Osteocyte (in vitro differentiated cells): ENCODE results near the gene AKIRIN2. TPM values are rescaled to one million over a fixed set of nuclear protein-coding genes. Genes with fewer than 3 reads are reported as not detected.
"Not testable (repeated sequence)": the region's sequence is repeated elsewhere in the genome, so short reads cannot be mapped to it uniquely, and the experiment has no call there.

Source experiments
- DNase-seq: peaks from one replicate; pipeline ENCODE4 v3.0.0; 2021; ENCODE audit warnings: mixed read lengths; ENCODE audit not compliant: unreplicated experiment; ENCODE audit errors: extremely low spot score
- H3K27ac Mint-ChIP-seq: one replicate; pipeline ENCODE4 v1.8.0; 2021; ENCODE audit warnings: mild to moderate bottlenecking, mixed read lengths; ENCODE audit not compliant: unreplicated experiment
- H3K27me3 Mint-ChIP-seq: one replicate; pipeline ENCODE4 v1.8.0; 2021; ENCODE audit warnings: mixed read lengths; ENCODE audit not compliant: unreplicated experiment
- H3K36me3 Mint-ChIP-seq: one replicate; pipeline ENCODE4 v1.8.0; 2021; ENCODE audit warnings: mixed read lengths; ENCODE audit not compliant: unreplicated experiment
- H3K4me1 Mint-ChIP-seq: one replicate; pipeline ENCODE4 v1.8.0; 2021; ENCODE audit warnings: mixed read lengths; ENCODE audit not compliant: unreplicated experiment
- H3K4me3 Mint-ChIP-seq: one replicate; pipeline ENCODE4 v1.8.0; 2021; ENCODE audit warnings: mild to moderate bottlenecking, moderate library complexity, mixed read lengths; ENCODE audit not compliant: unreplicated experiment
- H3K9me3 Mint-ChIP-seq: one replicate; pipeline ENCODE4 v1.8.0; 2021; ENCODE audit warnings: mixed read lengths; ENCODE audit not compliant: unreplicated experiment
- total RNA-seq: library from RNA; stranded (reverse); gene quantifications from 2 replicates; pipeline ENCODE4 v1.2.1, GENCODE V29; 2021
- TF ChIP-seq, protein P1 (sequence below): fragments of 200-600 bp; sonication (generic); IDR thresholded peaks from 2 replicates; pipeline ENCODE4 v1.5.0; 2021; ENCODE audit warnings: antibody characterized with exemption, mild to moderate bottlenecking, moderate library complexity

The AKIRIN2 gene
- total RNA-seq, 1 donor from 2014 or later: 68.1 TPM

DNA sequence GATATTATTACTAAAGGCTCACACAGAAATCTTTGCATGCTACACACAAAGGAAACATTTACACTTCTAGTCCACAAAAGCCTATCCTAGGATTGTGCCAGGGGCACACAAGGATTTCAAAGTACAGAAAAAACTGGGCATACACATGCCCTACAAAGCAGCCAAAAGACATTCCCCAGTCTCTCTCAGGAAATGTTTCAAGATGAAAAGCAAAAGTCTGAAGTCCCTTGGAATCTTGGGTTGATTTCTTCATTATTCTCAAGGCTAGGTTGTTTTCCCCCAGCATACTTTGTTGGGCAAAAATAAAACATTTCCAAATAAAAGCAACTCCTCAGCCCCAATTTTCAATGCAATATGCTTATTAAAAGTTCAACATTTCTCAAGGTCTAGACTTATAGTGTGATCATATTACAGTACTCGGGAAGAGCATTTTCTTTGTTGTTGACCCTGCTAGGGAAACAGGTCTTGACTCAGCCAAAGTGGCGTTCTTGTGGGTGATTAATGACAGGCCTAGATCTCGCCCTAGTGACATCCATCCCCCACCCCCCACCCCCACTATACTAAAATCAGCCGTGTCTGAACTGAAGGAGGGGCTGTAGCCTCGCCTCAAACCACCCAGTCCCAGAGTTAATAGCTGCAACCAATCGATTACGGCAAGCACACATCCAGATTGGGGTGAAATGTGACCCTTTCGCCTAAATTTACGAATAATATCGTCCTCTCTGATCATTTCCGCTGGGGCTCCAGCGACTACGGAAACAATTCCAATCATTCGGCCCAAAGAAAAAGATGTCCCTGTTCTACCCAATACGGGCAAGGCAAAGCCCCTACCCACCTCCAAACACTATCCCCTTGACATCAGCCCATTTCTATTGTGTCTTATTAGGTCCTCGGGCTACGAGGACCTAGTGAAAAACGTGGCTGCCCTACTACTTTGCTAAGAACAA is 1.4 kb downstream of the AKIRIN2 start:
- H3K36me3 Mint-ChIP-seq: peaks cover 1% of the 10 kb centered on the region
- DNase-seq: no peak
- no peaks in the 10 kb centered on the region for H3K9me3 Mint-ChIP-seq
- H3K27ac Mint-ChIP-seq: peak overlapping the region; percentile 98
- H3K4me1 Mint-ChIP-seq: peaks cover 39% of the 10 kb centered on the region
- TF ChIP-seq, protein P1, sequence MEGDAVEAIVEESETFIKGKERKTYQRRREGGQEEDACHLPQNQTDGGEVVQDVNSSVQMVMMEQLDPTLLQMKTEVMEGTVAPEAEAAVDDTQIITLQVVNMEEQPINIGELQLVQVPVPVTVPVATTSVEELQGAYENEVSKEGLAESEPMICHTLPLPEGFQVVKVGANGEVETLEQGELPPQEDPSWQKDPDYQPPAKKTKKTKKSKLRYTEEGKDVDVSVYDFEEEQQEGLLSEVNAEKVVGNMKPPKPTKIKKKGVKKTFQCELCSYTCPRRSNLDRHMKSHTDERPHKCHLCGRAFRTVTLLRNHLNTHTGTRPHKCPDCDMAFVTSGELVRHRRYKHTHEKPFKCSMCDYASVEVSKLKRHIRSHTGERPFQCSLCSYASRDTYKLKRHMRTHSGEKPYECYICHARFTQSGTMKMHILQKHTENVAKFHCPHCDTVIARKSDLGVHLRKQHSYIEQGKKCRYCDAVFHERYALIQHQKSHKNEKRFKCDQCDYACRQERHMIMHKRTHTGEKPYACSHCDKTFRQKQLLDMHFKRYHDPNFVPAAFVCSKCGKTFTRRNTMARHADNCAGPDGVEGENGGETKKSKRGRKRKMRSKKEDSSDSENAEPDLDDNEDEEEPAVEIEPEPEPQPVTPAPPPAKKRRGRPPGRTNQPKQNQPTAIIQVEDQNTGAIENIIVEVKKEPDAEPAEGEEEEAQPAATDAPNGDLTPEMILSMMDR: no peak
- H3K4me3 Mint-ChIP-seq: peak overlapping the region; percentile 99
- H3K27me3 Mint-ChIP-seq: no peaks in the 10 kb centered on the region

DNA sequence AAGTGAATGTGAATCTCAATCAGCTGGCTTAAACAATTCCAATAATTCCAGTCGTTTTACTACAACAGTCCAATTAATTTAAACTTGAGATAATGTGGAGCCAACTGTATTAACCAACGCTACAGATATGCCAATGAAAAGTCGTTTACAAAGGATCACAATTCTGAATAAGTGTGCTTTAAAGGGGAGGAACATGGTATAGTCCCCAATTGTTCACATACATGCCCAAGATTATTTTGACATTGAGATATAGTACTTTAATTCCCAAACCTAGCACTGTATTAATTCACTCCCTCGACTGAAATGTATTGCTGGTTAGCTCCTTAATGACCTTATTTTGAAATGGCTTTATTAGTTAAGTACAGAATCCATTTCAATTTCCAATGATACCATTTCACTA is 2.5 kb downstream of the AKIRIN2 start:
- H3K36me3 Mint-ChIP-seq: peaks cover 1% of the 10 kb centered on the region
- H3K4me3 Mint-ChIP-seq: peak overlapping the region; percentile 99
- no peaks in the 10 kb centered on the region for H3K27me3 Mint-ChIP-seq
- H3K4me1 Mint-ChIP-seq: peaks cover 50% of the 10 kb centered on the region
- DNase-seq: no peak
- TF ChIP-seq, protein P1: no peak
- H3K9me3 Mint-ChIP-seq: no peaks in the 10 kb centered on the region
- H3K27ac Mint-ChIP-seq: peak overlapping the region; percentile 98

DNA sequence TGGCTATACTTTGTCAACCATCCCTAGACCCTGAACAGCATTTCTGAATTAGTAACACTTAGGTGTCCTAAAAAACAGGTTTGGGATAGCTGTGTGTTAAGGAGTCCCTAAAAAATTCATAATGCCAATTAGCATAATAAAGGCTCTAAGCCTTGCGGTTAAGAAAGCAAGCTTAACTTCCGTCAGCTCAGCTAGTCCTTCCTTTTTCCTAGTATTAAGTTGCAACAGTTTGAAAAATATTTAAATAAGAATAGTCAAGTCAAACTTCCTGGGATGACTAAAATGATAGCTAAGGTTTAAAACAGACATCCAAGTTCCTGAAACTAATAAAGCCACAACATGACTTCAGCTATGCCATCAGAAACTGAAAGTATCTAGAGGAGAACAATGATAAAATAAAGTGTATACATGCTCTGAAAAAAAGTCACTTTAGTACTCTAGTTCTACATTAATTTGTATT is 3.5 kb downstream of the AKIRIN2 start:
- peak overlapping the region; percentile 93 for H3K27ac Mint-ChIP-seq

DNA sequence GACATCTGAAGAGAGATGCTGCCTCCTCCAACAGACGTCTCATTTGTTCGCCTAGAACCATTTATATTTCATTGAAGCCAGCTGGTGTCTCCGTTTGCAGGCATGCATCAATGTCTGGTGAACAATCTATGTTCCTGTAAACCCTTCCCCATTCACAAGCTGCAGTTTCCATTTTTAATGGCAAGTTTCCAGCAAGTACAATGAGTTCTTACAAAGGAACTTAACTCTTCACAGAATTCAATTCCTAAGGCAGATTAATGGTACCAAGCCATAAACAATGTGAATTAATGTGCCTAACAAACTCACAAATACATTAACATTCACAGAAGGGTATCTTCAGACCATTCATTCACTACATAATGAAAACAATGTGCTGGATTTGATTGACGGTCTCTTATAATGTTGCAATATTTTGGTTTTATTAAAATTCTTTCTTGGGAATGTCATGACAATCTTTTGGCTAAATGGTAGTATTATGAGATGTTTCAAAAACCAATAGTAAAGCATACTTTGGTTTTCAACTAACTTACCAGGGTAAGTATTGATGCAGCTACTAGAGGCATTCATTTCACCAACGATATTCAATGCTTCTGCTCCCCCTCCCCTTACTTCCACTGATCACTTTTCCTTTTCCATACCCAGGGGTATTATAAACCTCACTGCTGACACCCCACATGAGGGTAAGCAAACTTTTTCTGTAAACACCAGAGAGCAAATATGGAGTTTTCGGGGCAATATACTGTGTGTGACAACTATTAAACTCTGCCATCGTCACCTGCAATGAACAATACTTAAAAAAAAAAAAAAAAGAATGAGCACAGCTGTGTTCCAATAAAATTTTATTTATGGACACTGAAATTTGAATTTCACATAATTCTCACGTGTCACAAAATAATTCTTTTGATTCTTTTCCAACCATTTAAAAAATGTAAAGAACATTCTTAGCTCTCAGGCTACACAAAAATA is 4.2 kb downstream of the AKIRIN2 start:
- Mint-ChIP-seq H3K4me3 (peak overlapping the region; percentile 99), H3K27me3 (no peaks in the 10 kb centered on the region), H3K9me3 (no peaks in the 10 kb centered on the region), H3K27ac (peak overlapping the region; percentile 93), H3K36me3 (peaks cover 3% of the 10 kb centered on the region), H3K4me1 (peaks cover 64% of the 10 kb centered on the region)
- DNase-seq: no peak
- TF ChIP-seq, protein P1: no peak

More for the DNA sequence above, 3.5 kb downstream of the AKIRIN2 start:
- Mint-ChIP-seq H3K4me3 (peak overlapping the region; percentile 99), H3K27me3 (no peaks in the 10 kb centered on the region), H3K36me3 (peaks cover 3% of the 10 kb centered on the region), H3K4me1 (peaks cover 60% of the 10 kb centered on the region), H3K9me3 (no peaks in the 10 kb centered on the region)
- TF ChIP-seq, protein P1: no peak
- no peak for DNase-seq

DNA sequence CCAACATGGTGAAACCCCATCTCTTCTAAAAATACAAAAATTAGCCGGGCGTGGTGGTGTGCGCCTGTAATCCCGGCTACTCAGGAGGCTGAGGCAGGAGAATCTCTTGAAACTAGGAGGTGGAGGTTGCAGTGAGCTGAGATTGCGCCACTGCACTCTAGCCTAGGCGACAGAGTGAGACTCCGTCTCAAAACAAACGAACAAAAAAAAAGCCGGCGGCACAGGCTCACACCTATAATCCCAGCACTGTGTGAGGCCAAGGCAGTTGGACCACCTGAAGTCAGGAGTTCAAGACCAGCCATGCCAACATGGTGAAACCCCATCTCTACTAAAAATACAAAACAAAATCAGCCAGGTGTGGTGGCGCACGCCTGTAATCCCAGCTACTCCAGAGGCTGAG is 5.2 kb downstream of the AKIRIN2 start:
- Mint-ChIP-seq H3K4me1 (peaks cover 68% of the 10 kb centered on the region), H3K27ac (peak overlapping the region; percentile 93), H3K4me3 (peak overlapping the region; percentile 44)
- not testable (repeated sequence) for H3K27me3 Mint-ChIP-seq, H3K9me3 Mint-ChIP-seq, DNase-seq, H3K36me3 Mint-ChIP-seq
